GM12878 (cell line): ENCODE results near the gene ARHGAP26.
A peak's percentile ranks its signal among the peaks of the same experiment; 100 is the strongest.

Experiments used
- CTCF ChIP-seq, 3 experiments: IDR thresholded peaks in 2 of 3; conservative IDR thresholded peaks in 1 of 3; 2 replicates each; pipeline ENCODE4 v1.5.1; 2011; ENCODE audit warnings: low read depth in 3 of 3, low read length in 3 of 3, mild to moderate bottlenecking in 3 of 3, control low read depth in 2 of 3, moderate library complexity in 2 of 3, inconsistent platforms in 1 of 3, mixed read lengths in 1 of 3; ENCODE audit not compliant: control insufficient read depth in 2 of 3, insufficient read depth in 1 of 3; ENCODE audit errors: extremely low read depth in 1 of 3
- DPF2 ChIP-seq: fragments of 450-650 bp; IDR thresholded peaks from 2 replicates; pipeline ENCODE4 v1.6.1; 2017; ENCODE audit warnings: mild to moderate bottlenecking
- ESRRA ChIP-seq: IDR thresholded peaks from 2 replicates; pipeline ENCODE4 v1.6.1; 2012; ENCODE audit warnings: mild to moderate bottlenecking, low read length, improper control_type of control experiment
- HDAC6 ChIP-seq: fragments of 200-600 bp; sonication (generic); IDR thresholded peaks from one replicate; pipeline ENCODE4 v1.8.0; 2017; ENCODE audit warnings: antibody characterized with exemption; ENCODE audit not compliant: unreplicated experiment
- MYC ChIP-seq: IDR thresholded peaks from 2 replicates; pipeline ENCODE4 v1.6.1; 2011; ENCODE audit warnings: mild to moderate bottlenecking, low read length, moderate library complexity, inconsistent platforms; ENCODE audit not compliant: insufficient read depth, insufficient replicate concordance, insufficient read length, severe bottlenecking
- POLR2A ChIP-seq: IDR thresholded peaks from 2 replicates; pipeline ENCODE4 v1.6.1; 2011; ENCODE audit warnings: low read depth, mild to moderate bottlenecking, low read length
- POLR2AphosphoS5 ChIP-seq: IDR thresholded peaks from 2 replicates; pipeline ENCODE4 v1.6.1; 2011; ENCODE audit warnings: mild to moderate bottlenecking, low read length, inconsistent platforms
- RCOR1 ChIP-seq: conservative IDR thresholded peaks from 2 replicates; pipeline ENCODE4 v1.6.1; 2012; ENCODE audit warnings: low read depth, low read length, improper control_type of control experiment
- REST ChIP-seq: IDR thresholded peaks from 2 replicates; pipeline ENCODE4 v1.6.1; 2012; ENCODE audit warnings: mild to moderate bottlenecking, low read depth, low read length
- SMARCA5 ChIP-seq: fragments of 450-650 bp; IDR thresholded peaks from 2 replicates; pipeline ENCODE4 v1.6.1; 2017; ENCODE audit warnings: mild to moderate bottlenecking
- SREBF2 ChIP-seq: IDR thresholded peaks from 2 replicates; pipeline ENCODE4 v1.6.1; 2012; ENCODE audit warnings: mild to moderate bottlenecking, low read length
- YY1 ChIP-seq: IDR thresholded peaks from 2 replicates; pipeline ENCODE4 v1.6.1; 2011; ENCODE audit warnings: low read depth, mild to moderate bottlenecking, low read length
- ZNF217 ChIP-seq: fragments of 450-650 bp; IDR thresholded peaks from 2 replicates; pipeline ENCODE4 v1.6.1; 2017; ENCODE audit warnings: antibody characterized with exemption, mild to moderate bottlenecking

GRCh38 chr5:143036146-143036927 is 266.2 kb downstream of the ARHGAP26 start:
- TF ChIP-seq POLR2AphosphoS5 (no peak), SREBF2 (no peak), CTCF (IDR thresholded peaks at IDR 0.05 in 2 of 3, conservative IDR thresholded peaks at IDR 0.05 in 1 of 3; ENCODE audit: control insufficient read depth in 2 of 3, extremely low read depth in 1 of 3, insufficient read depth in 1 of 3, low read depth in 3 of 3, low read length in 3 of 3) (peak in 1 of 3 experiments; percentile 4; a peak in 1 of 6 replicates), POLR2A (no peak), ESRRA (peak; percentile 83; the same call in 1 of the 2 replicates), RCOR1 (no peak), YY1 (no peak), REST (no peak), DPF2 (peak; percentile 45; the same call in 1 of the 2 replicates), SMARCA5 (peak; percentile 27; the same call in 1 of the 2 replicates), ZNF217 (0 out of 2 replicates have a peak, but pooled peaks have one; percentile 60), MYC (no peak), HDAC6 (no peak)
